Measurements from ENCODE around the gene CCT3.
A peak's percentile ranks its signal among the peaks of the same experiment; 100 is the strongest.

The CCT3 gene

DNA sequence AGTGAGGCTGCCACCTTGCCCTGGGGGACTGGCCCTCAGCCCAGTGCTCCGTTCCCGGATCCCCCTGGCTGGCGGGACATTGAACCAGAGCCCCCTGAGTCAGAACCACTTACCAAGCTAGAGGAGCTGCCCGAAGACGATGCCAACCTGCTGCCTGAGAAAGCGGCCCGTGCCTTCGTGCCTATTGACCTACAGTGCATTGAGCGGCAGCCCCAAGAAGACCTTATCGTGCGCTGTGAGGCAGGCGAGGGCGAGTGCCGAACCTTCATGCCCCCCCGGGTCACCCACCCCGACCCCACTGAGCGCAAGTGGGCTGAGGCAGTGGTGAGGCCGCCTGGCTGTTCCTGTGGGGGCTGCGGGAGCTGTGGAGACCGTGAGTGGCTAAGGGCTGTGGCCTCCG lies 52.7 kb downstream of the CCT3 start:
- TF ChIP-seq SPI1 (IDR thresholded peaks at IDR 0.05; ENCODE audit: low read depth, low read length) (no peak), TAF1 (IDR thresholded peaks at IDR 0.05; ENCODE audit: low read depth, low read length) (no peak), PAX5 (IDR thresholded peaks at IDR 0.05; ENCODE audit: insufficient read depth, low read length, severe bottlenecking) (no peak), POU2F2 (IDR thresholded peaks at IDR 0.05; ENCODE audit: low read depth, low read length) (no peak), POLR2AphosphoS5 (IDR thresholded peaks at IDR 0.05; ENCODE audit: low read depth, low read length) (no peak), POLR2A (IDR thresholded peaks at IDR 0.05; ENCODE audit: low read depth, low read length) (no peak)
- DNase-seq (ENCODE audit: insufficient read length, low spot score) (no peak), FAIRE-seq (no peak)

DNA sequence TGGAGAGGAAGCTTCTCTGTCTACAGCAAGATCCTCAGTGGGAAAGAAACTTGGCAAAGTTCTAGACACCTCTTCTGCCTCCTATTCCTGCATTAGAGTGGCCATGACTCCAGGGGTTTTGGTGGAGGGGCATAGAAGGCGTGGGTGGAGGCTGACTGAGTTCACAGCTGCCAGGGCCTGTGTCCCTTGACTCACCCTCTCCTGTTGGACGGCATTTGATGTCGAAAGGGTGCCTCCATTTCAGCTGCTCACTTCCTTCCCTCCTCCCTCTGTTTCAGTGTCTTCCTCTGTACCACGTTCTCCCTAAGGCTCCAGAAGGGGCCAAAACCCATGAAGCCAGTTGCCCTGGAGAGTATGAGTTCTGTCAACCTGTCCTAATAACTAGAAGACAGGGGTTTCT lies 53.3 kb downstream of the CCT3 start:
- no peak for DNase-seq (ENCODE audit: insufficient read length, low spot score)
- FAIRE-seq, result no peak
- TF ChIP-seq POLR2AphosphoS5 (IDR thresholded peaks at IDR 0.05; ENCODE audit: low read depth, low read length), result no peak
- no peak for TF ChIP-seq TAF1 (IDR thresholded peaks at IDR 0.05; ENCODE audit: low read depth, low read length)
- TF ChIP-seq POU2F2 (IDR thresholded peaks at IDR 0.05; ENCODE audit: low read depth, low read length), result no peak
- TF ChIP-seq SPI1 (IDR thresholded peaks at IDR 0.05; ENCODE audit: low read depth, low read length), result no peak
- TF ChIP-seq PAX5 (IDR thresholded peaks at IDR 0.05; ENCODE audit: insufficient read depth, low read length, severe bottlenecking), result no peak
- no peak for TF ChIP-seq POLR2A (IDR thresholded peaks at IDR 0.05; ENCODE audit: low read depth, low read length)

DNA sequence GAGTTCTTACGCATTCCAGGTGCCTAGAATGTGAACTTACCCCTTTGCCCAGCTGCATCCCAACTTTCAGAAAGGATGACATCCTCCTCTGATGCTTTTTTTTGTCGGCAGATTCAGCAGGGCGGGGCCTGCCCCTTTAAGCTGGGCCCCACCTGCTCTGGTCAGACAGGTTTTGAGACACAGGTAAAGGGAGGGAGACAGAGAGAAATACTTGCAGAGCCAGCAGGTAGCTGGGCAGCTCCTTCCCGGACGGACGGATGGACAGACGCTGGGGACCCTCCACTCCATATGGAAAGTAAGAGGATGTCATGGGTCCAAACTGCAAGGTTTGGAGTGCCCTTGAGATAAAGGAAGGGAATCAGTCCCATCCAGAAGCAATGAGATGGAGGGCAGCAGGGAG lies 54.0 kb downstream of the CCT3 start, which contains the start of gene TMEM79:
Gene TMEM79, plus strand, starts transcription at position 214 of the 400 bp plus-strand sequence. CDS start 902 bp downstream, outside the sequence.
- DNase-seq (ENCODE audit: insufficient read length, low spot score), result no peak
- TF ChIP-seq POLR2A (IDR thresholded peaks at IDR 0.05; ENCODE audit: low read depth, low read length) (no peak), POLR2AphosphoS5 (IDR thresholded peaks at IDR 0.05; ENCODE audit: low read depth, low read length) (no peak), TAF1 (IDR thresholded peaks at IDR 0.05; ENCODE audit: low read depth, low read length) (no peak), POU2F2 (IDR thresholded peaks at IDR 0.05; ENCODE audit: low read depth, low read length) (no peak), PAX5 (IDR thresholded peaks at IDR 0.05; ENCODE audit: insufficient read depth, low read length, severe bottlenecking) (no peak), SPI1 (IDR thresholded peaks at IDR 0.05; ENCODE audit: low read depth, low read length) (no peak)
- no peak for FAIRE-seq

DNA sequence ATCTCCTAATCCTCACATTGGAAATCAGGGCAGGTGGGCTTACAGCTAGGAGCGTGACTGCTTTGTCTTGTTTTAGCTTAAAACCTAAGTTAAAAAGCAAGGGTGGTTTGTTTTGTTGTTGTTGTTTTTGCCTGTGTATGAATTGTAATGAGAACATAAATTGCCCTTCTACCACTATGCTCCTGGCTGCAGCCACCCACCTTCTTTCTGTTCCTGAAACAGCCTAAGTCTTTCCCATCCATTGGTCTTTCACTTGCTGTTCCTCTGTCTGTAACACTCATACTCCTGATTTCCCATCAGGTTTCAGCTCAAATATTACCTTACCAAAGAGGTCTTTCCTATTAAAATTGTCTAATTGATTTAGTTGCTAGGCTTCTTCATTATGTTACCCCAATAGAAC lies 54.6 kb downstream of the CCT3 start:
- no peak for TF ChIP-seq POLR2AphosphoS5 (IDR thresholded peaks at IDR 0.05; ENCODE audit: low read depth, low read length)
- no peak for TF ChIP-seq POLR2A (IDR thresholded peaks at IDR 0.05; ENCODE audit: low read depth, low read length)
- no peak for TF ChIP-seq PAX5 (IDR thresholded peaks at IDR 0.05; ENCODE audit: insufficient read depth, low read length, severe bottlenecking)
- peak; percentile 44; the same call in 1 of the 2 replicates for TF ChIP-seq SPI1 (IDR thresholded peaks at IDR 0.05; ENCODE audit: low read depth, low read length)
- FAIRE-seq (no peak), DNase-seq (ENCODE audit: insufficient read length, low spot score) (no peak)

DNA sequence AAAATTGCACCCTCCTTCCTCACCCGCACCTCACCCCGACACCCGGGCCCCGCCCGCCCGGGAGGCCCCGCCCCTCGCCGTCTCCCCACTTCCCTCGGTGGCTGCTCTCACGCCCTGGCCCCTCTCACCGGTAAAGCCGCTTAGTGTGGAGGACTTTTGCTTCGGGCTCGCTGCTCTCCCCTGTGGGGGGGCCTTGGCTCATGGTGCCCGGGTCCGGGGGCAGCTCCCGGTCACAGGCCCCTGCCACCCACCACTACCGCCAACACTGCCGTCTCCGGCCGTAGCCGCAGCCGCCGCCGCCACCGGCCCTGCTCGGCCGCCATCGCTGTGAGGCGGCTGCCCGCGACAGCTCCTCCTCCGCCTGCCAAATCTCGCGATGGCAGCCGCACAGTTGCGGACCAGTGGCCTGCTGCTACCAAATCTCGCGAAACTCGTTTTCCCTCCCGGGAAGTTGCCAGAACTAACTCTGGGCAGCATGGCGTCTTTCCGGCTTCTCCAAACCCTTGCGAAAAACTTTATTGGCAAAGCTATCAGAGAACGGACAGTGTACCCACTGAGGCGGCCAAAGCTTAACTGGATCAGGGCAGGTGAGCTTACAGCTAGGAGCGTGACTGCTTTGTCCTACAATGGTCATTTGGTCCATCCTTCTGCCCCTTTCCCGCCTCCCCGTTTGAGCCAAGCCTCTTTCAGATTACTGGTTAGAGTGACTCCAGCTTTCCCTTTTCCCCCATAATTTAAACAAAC lies 55.4 kb downstream of the CCT3 start, which contains the start of gene SMG5:
Gene SMG5, minus strand, starts transcription at position 347 of the 744 bp plus-strand sequence. Its CDS starts 145 bp downstream, at position 202.
- peak; percentile 48 for TF ChIP-seq SPI1 (IDR thresholded peaks at IDR 0.05; ENCODE audit: low read depth, low read length)
- TF ChIP-seq POLR2AphosphoS5 (IDR thresholded peaks at IDR 0.05; ENCODE audit: low read depth, low read length), result peak; percentile 87; the same call in 1 of the 2 replicates
- peak; percentile 72; the same call in 1 of the 2 replicates for TF ChIP-seq POU2F2 (IDR thresholded peaks at IDR 0.05; ENCODE audit: low read depth, low read length)
- peak; percentile 91 for TF ChIP-seq TAF1 (IDR thresholded peaks at IDR 0.05; ENCODE audit: low read depth, low read length)
- no peak for TF ChIP-seq PAX5 (IDR thresholded peaks at IDR 0.05; ENCODE audit: insufficient read depth, low read length, severe bottlenecking)
- TF ChIP-seq POLR2A (IDR thresholded peaks at IDR 0.05; ENCODE audit: low read depth, low read length), result peak; percentile 90
- DNase-seq (ENCODE audit: insufficient read length, low spot score) (peak; percentile 90), FAIRE-seq (peak; percentile 97)

DNA sequence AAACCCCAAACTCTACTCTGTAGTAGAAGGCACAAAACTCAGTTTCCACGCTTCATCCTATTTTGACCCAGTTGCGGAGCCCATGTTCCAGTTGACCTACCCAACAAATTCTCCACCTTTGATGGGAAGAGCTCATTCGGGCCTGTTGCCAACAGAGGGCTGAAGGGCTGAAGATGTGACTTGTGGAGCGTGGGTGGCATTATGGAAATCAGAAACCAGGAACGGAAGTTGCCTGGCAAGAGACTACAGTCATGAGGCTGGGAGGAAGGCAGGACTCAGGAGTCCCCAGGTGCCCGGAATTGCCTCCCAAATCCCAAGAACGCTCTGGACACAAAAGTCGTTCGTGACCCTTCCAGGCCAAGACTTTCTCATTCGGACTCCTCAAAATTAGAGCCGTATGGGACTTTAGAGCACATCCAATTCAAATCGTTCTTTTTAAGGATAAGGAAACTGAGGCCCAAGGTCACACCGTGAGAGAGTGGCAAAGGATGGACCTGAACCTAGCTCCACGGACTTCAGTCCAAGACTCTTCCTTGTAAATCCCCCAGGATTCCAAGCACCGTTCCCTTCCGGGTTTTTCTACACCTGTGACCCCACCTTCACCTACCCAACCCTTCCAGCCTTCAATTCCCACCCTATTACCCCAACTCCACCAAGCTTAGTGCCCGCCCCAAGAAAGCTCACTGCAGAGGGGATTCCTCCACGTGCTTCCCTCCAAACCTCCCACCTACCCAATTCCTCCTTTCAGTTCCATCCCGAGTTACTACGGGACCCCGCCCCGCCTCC lies 56.2 kb downstream of the CCT3 start:
- FAIRE-seq, result no peak
- TF ChIP-seq POLR2AphosphoS5 (IDR thresholded peaks at IDR 0.05; ENCODE audit: low read depth, low read length), result 0 out of 2 replicates have a peak, but pooled peaks have one; percentile 45
- TF ChIP-seq POLR2A (IDR thresholded peaks at IDR 0.05; ENCODE audit: low read depth, low read length), result peak; percentile 7; the same call in 1 of the 2 replicates
- no peak for TF ChIP-seq SPI1 (IDR thresholded peaks at IDR 0.05; ENCODE audit: low read depth, low read length)
- DNase-seq (ENCODE audit: insufficient read length, low spot score), result no peak

DNA sequence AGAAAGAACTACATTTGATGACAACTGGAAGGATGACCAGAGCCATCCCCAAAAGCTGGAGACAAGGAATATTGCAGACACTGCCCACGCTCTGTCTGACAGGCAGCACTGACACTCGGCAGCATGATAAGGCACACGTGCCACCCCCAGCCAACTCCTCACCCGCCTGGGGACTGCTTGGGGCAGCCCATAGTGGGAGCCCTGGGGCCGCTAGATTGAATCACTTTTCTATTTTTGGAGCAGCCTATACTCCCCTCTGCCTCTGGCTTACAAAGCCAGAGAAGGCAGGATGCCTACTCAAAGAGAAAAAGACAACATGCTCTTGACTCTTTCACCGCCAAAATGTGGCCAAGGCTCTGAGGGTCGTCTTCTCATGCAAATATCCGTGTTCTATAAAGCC lies 56.8 kb downstream of the CCT3 start:
- DNase-seq (ENCODE audit: insufficient read length, low spot score) (peak; percentile 41), FAIRE-seq (peak; percentile 85)
- TF ChIP-seq POLR2A (IDR thresholded peaks at IDR 0.05; ENCODE audit: low read depth, low read length), result peak; percentile 39; the same call in 1 of the 2 replicates
- 0 out of 2 replicates have a peak, but pooled peaks have one; percentile 23 for TF ChIP-seq POU2F2 (IDR thresholded peaks at IDR 0.05; ENCODE audit: low read depth, low read length)
- TF ChIP-seq PAX5 (IDR thresholded peaks at IDR 0.05; ENCODE audit: insufficient read depth, low read length, severe bottlenecking), result no peak
- 0 out of 2 replicates have a peak, but pooled peaks have one; percentile 22 for TF ChIP-seq POLR2AphosphoS5 (IDR thresholded peaks at IDR 0.05; ENCODE audit: low read depth, low read length)
- no peak for TF ChIP-seq TAF1 (IDR thresholded peaks at IDR 0.05; ENCODE audit: low read depth, low read length)
- TF ChIP-seq SPI1 (IDR thresholded peaks at IDR 0.05; ENCODE audit: low read depth, low read length), result no peak

GRCh38 chr1:156279837-156280236 lies 58.3 kb downstream of the CCT3 start:
- no peak for TF ChIP-seq POLR2AphosphoS5 (IDR thresholded peaks at IDR 0.05; ENCODE audit: low read depth, low read length)
- TF ChIP-seq POLR2A (IDR thresholded peaks at IDR 0.05; ENCODE audit: low read depth, low read length), result no peak
- no peak for FAIRE-seq
- no peak for DNase-seq (ENCODE audit: insufficient read length, low spot score)

DNA sequence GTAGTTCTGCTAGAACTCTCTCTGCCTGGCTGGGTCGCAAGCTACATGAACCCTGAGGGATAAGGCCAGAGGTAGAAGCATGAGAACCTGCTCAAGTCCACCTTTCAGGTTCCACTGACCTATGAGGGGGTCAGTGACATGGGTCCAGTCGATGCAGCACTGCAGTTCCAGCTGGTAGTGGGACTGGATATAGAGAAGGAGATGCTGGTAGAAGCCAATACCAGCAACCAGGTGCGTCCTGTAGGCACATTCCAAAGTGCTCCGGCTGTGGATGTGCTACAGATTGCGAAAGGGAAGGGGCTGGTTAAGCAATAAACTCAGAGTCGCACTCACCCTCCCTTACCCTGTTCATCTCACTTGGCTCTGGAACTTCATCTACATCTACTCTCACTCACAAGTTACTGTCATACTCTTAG lies 61.1 kb downstream of the CCT3 start:
- FAIRE-seq (no peak), DNase-seq (ENCODE audit: insufficient read length, low spot score) (no peak)
- TF ChIP-seq POU2F2 (IDR thresholded peaks at IDR 0.05; ENCODE audit: low read depth, low read length), result no peak

All from GM12891 (cell line).